WTC11 (cell line): Measurements from ENCODE around the gene ELOVL5. TPM values are rescaled to one million over a fixed set of nuclear protein-coding genes. Genes with fewer than 3 reads are reported as not detected.

Experiments used
- ATAC-seq: fragments of 200-7000 bp; cut with Tn5 transposase; 2 replicates; pipeline ENCODE4 v1.10.0; 2021; ENCODE audit warnings: mild to moderate bottlenecking, moderate library complexity
- CTCF ChIA-PET: fragments of 300-600 bp; sonication (Branson Sonifier 250); formaldehyde crosslinking; loops from one replicate; lab custom pipeline; 2021; ENCODE audit warnings: antibody characterized with exemption; lab: Charles Lee
- POLR2A ChIA-PET: fragments of 350-600 bp; sonication (Branson Sonifier 250); formaldehyde crosslinking; loops from one replicate; lab custom pipeline; 2021; ENCODE audit warnings: antibody characterized with exemption; lab: Charles Lee
- DNase-seq: peaks from one replicate; pipeline ENCODE4 v3.0.0; 2021; ENCODE audit warnings: low spot score
- H3K27ac Mint-ChIP-seq: 2 replicates; pipeline ENCODE4 v1.8.0; 2021; ENCODE audit warnings: mixed read lengths
- H3K27me3 Mint-ChIP-seq: 2 replicates; pipeline ENCODE4 v1.8.0; 2021; ENCODE audit warnings: low read depth, mild to moderate bottlenecking, moderate library complexity, mixed read lengths
- H3K36me3 Mint-ChIP-seq: 2 replicates; pipeline ENCODE4 v1.8.0; 2021; ENCODE audit warnings: mixed read lengths
- H3K4me1 Mint-ChIP-seq: 2 replicates; pipeline ENCODE4 v1.8.0; 2022; ENCODE audit warnings: mixed read lengths
- H3K4me3 Mint-ChIP-seq: 2 replicates; pipeline ENCODE4 v1.8.0; 2021; ENCODE audit warnings: mild to moderate bottlenecking, moderate library complexity, mixed read lengths
- H3K9me3 Mint-ChIP-seq: 2 replicates; pipeline ENCODE4 v1.8.0; 2021; ENCODE audit warnings: mixed read lengths
- ATF6 ChIP-seq: sonication (generic); formaldehyde crosslinking; IDR thresholded peaks from 2 replicates; pipeline ENCODE4 v1.8.1; 2023; ENCODE audit warnings: mild to moderate bottlenecking, missing genetic modification reagents
- ERG ChIP-seq: fragments of 250-450 bp; sonication (Bioruptor Pico); IDR thresholded peaks from 2 replicates; pipeline ENCODE4 v1.8.0; 2021; ENCODE audit warnings: mild to moderate bottlenecking
- ESRRA ChIP-seq: sonication (generic); formaldehyde crosslinking; IDR thresholded peaks from 2 replicates; pipeline ENCODE4 v1.8.1; 2022; ENCODE audit warnings: mild to moderate bottlenecking, missing genetic modification reagents, borderline replicate concordance
- FOXP4 ChIP-seq: sonication (generic); formaldehyde crosslinking; IDR thresholded peaks from 2 replicates; pipeline ENCODE4 v1.8.0; 2022; ENCODE audit warnings: mild to moderate bottlenecking, missing genetic modification reagents
- HMGA2 ChIP-seq: fragments of 250-450 bp; sonication (Bioruptor Pico); IDR thresholded peaks from 2 replicates; pipeline ENCODE4 v1.4.0; 2021; ENCODE audit warnings: mild to moderate bottlenecking, moderate library complexity
- IRF1 ChIP-seq: sonication (generic); formaldehyde crosslinking; IDR thresholded peaks from 2 replicates; pipeline ENCODE4 v1.8.0; 2023; ENCODE audit warnings: missing genetic modification reagents
- IRF2 ChIP-seq: sonication (generic); formaldehyde crosslinking; IDR thresholded peaks from 2 replicates; pipeline ENCODE4 v1.8.0; 2022; ENCODE audit warnings: low read depth, missing genetic modification reagents, borderline replicate concordance
- NFYB ChIP-seq: sonication (generic); formaldehyde crosslinking; conservative IDR thresholded peaks from 2 replicates; pipeline ENCODE4 v1.8.0; 2022; ENCODE audit warnings: low read depth, missing genetic modification reagents
- OVOL2 ChIP-seq: fragments of 250-450 bp; sonication (Bioruptor Pico); IDR thresholded peaks from 2 replicates; pipeline ENCODE4 v1.9.0; 2021; ENCODE audit warnings: mild to moderate bottlenecking, borderline replicate concordance
- PREB ChIP-seq: sonication (generic); formaldehyde crosslinking; IDR thresholded peaks from 2 replicates; pipeline ENCODE4 v1.8.1; 2022; ENCODE audit warnings: mild to moderate bottlenecking, missing genetic modification reagents, moderate library complexity, borderline replicate concordance
- PRRX2 ChIP-seq: fragments of 250-450 bp; sonication (Bioruptor Pico); IDR thresholded peaks from 2 replicates; pipeline ENCODE4 v1.8.0; 2021; ENCODE audit warnings: mild to moderate bottlenecking
- SOX15 ChIP-seq: fragments of 250-450 bp; sonication (Bioruptor Pico); IDR thresholded peaks from 2 replicates; pipeline ENCODE4 v1.9.0; 2021; ENCODE audit warnings: mild to moderate bottlenecking
- TEAD1 ChIP-seq: sonication (generic); formaldehyde crosslinking; IDR thresholded peaks from 2 replicates; pipeline ENCODE4 v1.8.0; 2022; ENCODE audit warnings: mild to moderate bottlenecking, missing genetic modification reagents
- ZNF121 ChIP-seq: sonication (generic); formaldehyde crosslinking; IDR thresholded peaks from 2 replicates; pipeline ENCODE4 v1.8.0; 2023; ENCODE audit warnings: missing genetic modification reagents
- ZNF138 ChIP-seq: sonication (generic); formaldehyde crosslinking; conservative IDR thresholded peaks from 2 replicates; pipeline ENCODE4 v1.8.1; 2022; ENCODE audit warnings: mild to moderate bottlenecking, moderate library complexity, missing genetic modification reagents
- ZNF317 ChIP-seq: sonication (generic); formaldehyde crosslinking; IDR thresholded peaks from 2 replicates; pipeline ENCODE4 v1.8.1; 2023; ENCODE audit warnings: low read depth, mild to moderate bottlenecking, moderate library complexity, missing genetic modification reagents, borderline replicate concordance
- ZNF425 ChIP-seq: fragments of 250-450 bp; sonication (Bioruptor Pico); conservative IDR thresholded peaks from 2 replicates; pipeline ENCODE4 v1.9.0; 2021; ENCODE audit warnings: mild to moderate bottlenecking
- ZNF532 ChIP-seq: fragments of 250-450 bp; sonication (Bioruptor Pico); IDR thresholded peaks from 2 replicates; pipeline ENCODE4 v1.9.0; 2021; ENCODE audit warnings: mild to moderate bottlenecking, borderline replicate concordance
- ZNF671 ChIP-seq: fragments of 250-450 bp; sonication (Bioruptor Pico); IDR thresholded peaks from 2 replicates; pipeline ENCODE4 v1.8.0; 2021; ENCODE audit warnings: mild to moderate bottlenecking
- total RNA-seq: library from RNA; stranded (reverse); gene quantifications from 3 replicates; pipeline ENCODE4 v1.2.3, GENCODE V29; 2021

Gene ELOVL5
- total RNA-seq, 1 experiment from 2014 or later, result 122 TPM

GRCh38 chr6:53239526-53239925 lies 109.2 kb downstream of the ELOVL5 start:
- ChIA-PET POLR2A (no interaction called here), CTCF (no interaction called here)
- TF ChIP-seq IRF2 (CRISPR knock-in tag), result no peak
- no peak for TF ChIP-seq PRRX2 (CRISPR knock-in tag)
- no peak for TF ChIP-seq ZNF317
- no peak for TF ChIP-seq IRF1 (CRISPR knock-in tag)
- TF ChIP-seq ZNF671 (CRISPR knock-in tag), result no peak
- TF ChIP-seq ERG (CRISPR knock-in tag), result no peak
- TF ChIP-seq ZNF425, result no peak
- TF ChIP-seq ATF6, result no peak
- TF ChIP-seq NFYB (CRISPR knock-in tag), result no peak
- Mint-ChIP-seq H3K27me3 (peaks cover 4% of the 10 kb centered on the region; the same call in 1 of the 2 replicates), H3K9me3 (peaks cover 18% of the 10 kb centered on the region), H3K36me3 (no peaks in the 10 kb centered on the region), H3K4me1 (no peaks in the 10 kb centered on the region), H3K27ac (no peak overlapping the region), H3K4me3 (no peak overlapping the region)
- no peak for DNase-seq
- ATAC-seq, result no peak

- no peak overlapping the region for H3K27ac Mint-ChIP-seq
- no peak for DNase-seq
- peaks cover 4% of the 10 kb centered on the region; the same call in 1 of the 2 replicates for H3K27me3 Mint-ChIP-seq
- ChIA-PET CTCF (no interaction called here), POLR2A (no interaction called here)
- TF ChIP-seq ZNF532 (CRISPR knock-in tag) (no peak), TEAD1 (no peak), HMGA2 (CRISPR knock-in tag) (no peak)
- ATAC-seq, result no peak
- H3K36me3 Mint-ChIP-seq, result no peaks in the 10 kb centered on the region
- H3K4me1 Mint-ChIP-seq, result no peaks in the 10 kb centered on the region
- no peak overlapping the region for H3K4me3 Mint-ChIP-seq
- peaks cover 13% of the 10 kb centered on the region for H3K9me3 Mint-ChIP-seq
Measured at GRCh38 chr6:53238311-53238710, 110.4 kb downstream of the ELOVL5 start.

GRCh38 chr6:53236241-53236640 lies 112.5 kb downstream of the ELOVL5 start:
- Mint-ChIP-seq H3K4me1 (no peaks in the 10 kb centered on the region), H3K4me3 (no peak overlapping the region), H3K27ac (no peak overlapping the region), H3K27me3 (peaks cover 4% of the 10 kb centered on the region; the same call in 1 of the 2 replicates), H3K9me3 (peaks cover 13% of the 10 kb centered on the region), H3K36me3 (no peaks in the 10 kb centered on the region)
- ChIA-PET POLR2A (no interaction called here), CTCF (no interaction called here)
- no peak for ATAC-seq
- DNase-seq, result no peak
- TF ChIP-seq ZNF138 (CRISPR knock-in tag), result no peak
- no peak for TF ChIP-seq OVOL2 (CRISPR knock-in tag)
- no peak for TF ChIP-seq ZNF121 (CRISPR knock-in tag)
- no peak for TF ChIP-seq PREB
- TF ChIP-seq ESRRA (CRISPR knock-in tag), result no peak
- TF ChIP-seq SOX15, result no peak
- no peak for TF ChIP-seq FOXP4 (CRISPR knock-in tag)
